GM23338 (cell line): Measurements from ENCODE around the gene CRNKL1.

Experiments
- TF ChIP-seq, protein P1 (sequence below), 2 experiments: fragments of 200-600 bp in 1 of 2; sonication (generic) in 1 of 2; conservative IDR thresholded peaks; 2 replicates each; pipeline versions ENCODE4 v1.5.1 to v1.6.1; 2016 to 2017; ENCODE audit warnings: antibody characterized with exemption in 2 of 2, low read depth in 2 of 2, mild to moderate bottlenecking in 2 of 2, moderate library complexity in 1 of 2
- TF ChIP-seq, protein P2 (sequence below): IDR thresholded peaks from one replicate; pipeline ENCODE4 v1.6.1; 2018; ENCODE audit warnings: antibody characterized with exemption; ENCODE audit not compliant: unreplicated experiment

DNA sequence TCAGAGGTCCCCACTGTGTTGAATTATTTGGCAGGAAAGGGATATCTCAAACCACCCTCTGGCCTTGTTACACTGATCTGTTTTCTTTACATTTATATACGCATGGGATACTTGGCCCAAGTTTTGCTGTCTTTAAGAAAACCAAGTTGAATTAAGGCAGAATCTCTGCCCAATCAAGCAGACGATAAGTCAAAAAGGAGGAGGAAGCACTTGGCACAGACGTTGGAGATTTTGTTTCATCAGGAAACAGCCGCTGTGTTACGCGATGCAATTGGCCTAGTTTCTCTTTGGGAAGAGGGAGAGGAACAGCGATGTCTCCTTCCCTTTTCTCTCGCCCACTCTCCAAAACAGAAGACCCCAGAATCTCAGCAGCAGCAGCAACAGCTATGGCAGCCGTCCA lies 55.3 kb downstream of the CRNKL1 start:
- TF ChIP-seq, protein P1, sequence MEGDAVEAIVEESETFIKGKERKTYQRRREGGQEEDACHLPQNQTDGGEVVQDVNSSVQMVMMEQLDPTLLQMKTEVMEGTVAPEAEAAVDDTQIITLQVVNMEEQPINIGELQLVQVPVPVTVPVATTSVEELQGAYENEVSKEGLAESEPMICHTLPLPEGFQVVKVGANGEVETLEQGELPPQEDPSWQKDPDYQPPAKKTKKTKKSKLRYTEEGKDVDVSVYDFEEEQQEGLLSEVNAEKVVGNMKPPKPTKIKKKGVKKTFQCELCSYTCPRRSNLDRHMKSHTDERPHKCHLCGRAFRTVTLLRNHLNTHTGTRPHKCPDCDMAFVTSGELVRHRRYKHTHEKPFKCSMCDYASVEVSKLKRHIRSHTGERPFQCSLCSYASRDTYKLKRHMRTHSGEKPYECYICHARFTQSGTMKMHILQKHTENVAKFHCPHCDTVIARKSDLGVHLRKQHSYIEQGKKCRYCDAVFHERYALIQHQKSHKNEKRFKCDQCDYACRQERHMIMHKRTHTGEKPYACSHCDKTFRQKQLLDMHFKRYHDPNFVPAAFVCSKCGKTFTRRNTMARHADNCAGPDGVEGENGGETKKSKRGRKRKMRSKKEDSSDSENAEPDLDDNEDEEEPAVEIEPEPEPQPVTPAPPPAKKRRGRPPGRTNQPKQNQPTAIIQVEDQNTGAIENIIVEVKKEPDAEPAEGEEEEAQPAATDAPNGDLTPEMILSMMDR (conservative IDR thresholded peaks at IDR 0.05; ENCODE audit: low read depth in 2 of 2): no peak
- TF ChIP-seq, protein P2, sequence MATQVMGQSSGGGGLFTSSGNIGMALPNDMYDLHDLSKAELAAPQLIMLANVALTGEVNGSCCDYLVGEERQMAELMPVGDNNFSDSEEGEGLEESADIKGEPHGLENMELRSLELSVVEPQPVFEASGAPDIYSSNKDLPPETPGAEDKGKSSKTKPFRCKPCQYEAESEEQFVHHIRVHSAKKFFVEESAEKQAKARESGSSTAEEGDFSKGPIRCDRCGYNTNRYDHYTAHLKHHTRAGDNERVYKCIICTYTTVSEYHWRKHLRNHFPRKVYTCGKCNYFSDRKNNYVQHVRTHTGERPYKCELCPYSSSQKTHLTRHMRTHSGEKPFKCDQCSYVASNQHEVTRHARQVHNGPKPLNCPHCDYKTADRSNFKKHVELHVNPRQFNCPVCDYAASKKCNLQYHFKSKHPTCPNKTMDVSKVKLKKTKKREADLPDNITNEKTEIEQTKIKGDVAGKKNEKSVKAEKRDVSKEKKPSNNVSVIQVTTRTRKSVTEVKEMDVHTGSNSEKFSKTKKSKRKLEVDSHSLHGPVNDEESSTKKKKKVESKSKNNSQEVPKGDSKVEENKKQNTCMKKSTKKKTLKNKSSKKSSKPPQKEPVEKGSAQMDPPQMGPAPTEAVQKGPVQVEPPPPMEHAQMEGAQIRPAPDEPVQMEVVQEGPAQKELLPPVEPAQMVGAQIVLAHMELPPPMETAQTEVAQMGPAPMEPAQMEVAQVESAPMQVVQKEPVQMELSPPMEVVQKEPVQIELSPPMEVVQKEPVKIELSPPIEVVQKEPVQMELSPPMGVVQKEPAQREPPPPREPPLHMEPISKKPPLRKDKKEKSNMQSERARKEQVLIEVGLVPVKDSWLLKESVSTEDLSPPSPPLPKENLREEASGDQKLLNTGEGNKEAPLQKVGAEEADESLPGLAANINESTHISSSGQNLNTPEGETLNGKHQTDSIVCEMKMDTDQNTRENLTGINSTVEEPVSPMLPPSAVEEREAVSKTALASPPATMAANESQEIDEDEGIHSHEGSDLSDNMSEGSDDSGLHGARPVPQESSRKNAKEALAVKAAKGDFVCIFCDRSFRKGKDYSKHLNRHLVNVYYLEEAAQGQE: no peak
